Stimulated activated CD4-positive, alpha-beta T cell treated with anti-CD3 and anti-CD28 coated beads, TNF-alpha, amount 100 ng/mL, for 24 hours (primary cell): ENCODE measurements around the gene ASTL.

Source experiments
- DNase-seq, 3 experiments: peaks; one replicate each; pipeline ENCODE4 v3.0.0-alpha.2; 2020; ENCODE audit warnings: low read depth in 3 of 3

Gene ASTL

GRCh38 chr2:96130483-96130882 is 7.8 kb downstream of the ASTL start:
- DNase-seq: no peak

- DNase-seq: no peak
Observed at GRCh38 chr2:96129528-96130120, 8.7 kb downstream of the ASTL start.

DNA sequence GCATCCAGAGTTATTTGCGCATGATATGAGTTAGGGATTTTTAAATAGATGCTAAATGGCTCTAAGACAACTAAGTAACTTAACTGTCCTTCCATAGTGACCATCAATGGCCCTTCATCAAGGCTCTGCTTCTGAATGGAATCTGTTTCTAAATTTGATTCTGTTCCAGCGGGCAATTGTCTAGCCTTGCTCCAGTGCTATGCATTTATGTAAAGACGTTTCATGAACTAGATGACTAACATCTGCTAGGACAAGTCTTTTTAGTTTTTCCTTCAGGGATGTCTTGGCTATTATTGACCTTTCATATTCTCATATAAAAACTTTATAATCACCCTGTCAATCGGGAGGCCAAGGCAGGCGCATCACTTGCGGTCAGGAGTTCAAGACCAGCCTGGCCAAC is 9.8 kb downstream of the ASTL start:
- no peak for DNase-seq

- DNase-seq: no peak
Observed at GRCh38 chr2:96124406-96125265, 13.7 kb downstream of the ASTL start.

DNA sequence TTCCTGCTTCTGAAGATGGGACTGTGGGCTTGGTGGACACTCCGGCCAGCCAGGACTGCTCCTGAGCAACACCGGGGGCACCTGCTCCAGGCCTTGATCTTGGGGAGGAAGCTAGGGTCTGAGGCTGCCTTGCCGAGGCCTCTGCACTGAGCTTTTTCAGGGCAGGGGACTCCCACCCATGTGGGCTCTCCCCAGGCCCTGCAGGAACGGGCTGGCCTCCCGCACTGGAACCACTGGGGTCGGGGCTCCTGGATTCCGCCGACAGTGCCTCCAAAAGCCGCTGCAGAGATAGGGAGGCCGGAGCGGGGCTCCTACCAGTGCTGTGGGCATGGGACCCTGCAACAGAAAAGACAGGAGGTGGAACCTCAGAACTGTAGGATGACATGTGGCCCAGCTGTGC is 14.4 kb downstream of the ASTL start:
- DNase-seq: no peak

GRCh38 chr2:96123290-96123689 is 15.0 kb downstream of the ASTL start:
- DNase-seq: no peak

DNA sequence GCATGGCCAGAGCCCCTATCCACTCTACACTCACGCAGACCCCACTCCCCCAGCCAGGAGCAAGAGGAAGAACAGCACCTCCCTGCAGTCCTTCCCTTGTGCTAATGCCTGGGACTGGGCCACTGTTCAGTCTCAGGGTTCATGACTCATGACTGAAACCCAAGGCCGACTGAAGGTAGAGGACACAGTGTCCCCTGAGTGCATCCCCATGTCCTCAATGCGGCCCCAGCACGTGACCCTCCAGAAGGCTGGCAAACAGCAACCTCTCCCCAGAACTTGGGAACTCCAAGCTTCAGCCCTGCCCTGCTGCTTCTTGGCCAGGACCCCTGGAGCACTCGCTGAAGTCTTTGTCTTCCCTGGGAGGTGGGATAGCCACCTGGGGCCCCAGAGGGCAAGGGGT is 15.9 kb downstream of the ASTL start:
- no peak for DNase-seq

- no peak for DNase-seq
Observed at GRCh38 chr2:96121414-96121813, 16.9 kb downstream of the ASTL start.

GRCh38 chr2:96120991-96121390 is 17.3 kb downstream of the ASTL start:
- DNase-seq: no peak

DNA sequence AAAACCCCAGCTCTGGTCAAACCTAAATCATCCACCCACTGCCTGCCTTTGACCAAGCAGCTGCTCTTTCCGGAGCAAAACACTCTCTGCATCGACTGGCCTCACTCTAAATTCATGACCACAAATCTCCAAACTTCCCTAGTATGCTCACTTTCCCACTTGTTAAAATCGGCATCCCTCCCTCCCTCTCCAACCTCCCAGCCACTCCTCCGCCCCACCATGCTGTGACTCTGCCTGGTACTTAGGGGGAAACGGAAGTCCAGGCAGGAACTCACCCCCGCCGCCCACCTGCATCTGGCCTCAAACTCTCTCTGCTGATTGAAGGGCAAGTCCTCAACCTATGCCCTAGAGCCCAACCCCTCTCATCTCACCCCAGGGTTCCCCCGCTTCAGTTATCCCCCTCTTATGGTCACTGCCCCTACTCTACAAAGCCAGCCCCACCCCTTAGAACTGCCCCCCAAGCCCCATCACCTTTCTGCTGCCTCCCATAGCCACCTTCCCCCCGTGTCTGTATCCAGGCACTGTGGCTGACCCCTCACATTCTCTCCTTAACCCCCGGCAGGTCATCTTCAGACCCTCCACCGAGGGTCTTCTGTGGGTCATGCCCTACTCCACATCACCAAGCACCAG is 18.1 kb downstream of the ASTL start:
- DNase-seq: no peak

GRCh38 chr2:96119389-96119751 is 18.9 kb downstream of the ASTL start:
- DNase-seq: no peak

- DNase-seq: no peak
Observed at GRCh38 chr2:96118698-96119388, 19.5 kb downstream of the ASTL start.

DNA sequence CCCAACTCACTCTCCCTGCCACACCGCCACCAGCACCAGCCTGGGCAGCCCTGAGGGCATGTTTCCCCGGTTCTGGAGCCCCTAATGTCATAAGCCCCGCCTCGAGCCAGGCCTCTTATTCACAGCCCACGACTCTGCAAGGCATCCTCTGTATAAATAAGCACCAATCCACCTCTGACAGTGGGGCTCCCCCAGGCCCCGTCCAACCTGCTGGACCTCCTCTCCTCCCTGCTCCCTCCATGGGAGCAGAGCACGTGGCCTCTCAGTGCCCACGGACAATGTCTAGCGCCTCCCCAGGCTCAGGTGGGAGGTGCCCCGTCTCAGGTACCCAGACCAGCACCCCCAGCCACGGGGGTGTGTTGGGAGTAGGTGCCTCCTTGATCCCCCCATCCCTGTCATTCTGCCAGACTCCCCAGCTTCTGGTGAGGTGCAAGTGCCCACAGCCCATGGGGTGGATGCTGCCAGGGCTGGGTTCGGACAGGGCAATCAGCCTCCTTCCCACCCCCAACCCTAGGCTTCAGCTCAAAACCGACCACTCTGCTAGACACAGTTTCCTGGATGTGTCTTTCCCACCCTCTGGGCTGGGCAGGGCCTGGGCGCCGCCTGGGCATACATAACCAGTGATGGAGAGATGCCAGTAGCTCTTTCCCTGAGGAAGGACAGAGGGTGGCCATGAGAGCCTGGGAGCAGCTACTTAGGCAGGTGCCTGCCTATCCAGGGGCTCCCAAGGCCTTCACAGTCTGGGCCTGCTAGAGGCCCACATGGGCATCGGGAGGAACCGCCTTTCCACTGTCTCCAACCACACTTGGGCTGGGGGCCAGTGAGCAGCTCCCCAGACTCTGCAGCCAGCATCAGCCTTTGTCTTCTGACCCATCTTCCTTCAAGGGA is 20.4 kb downstream of the ASTL start:
- no peak for DNase-seq

DNA sequence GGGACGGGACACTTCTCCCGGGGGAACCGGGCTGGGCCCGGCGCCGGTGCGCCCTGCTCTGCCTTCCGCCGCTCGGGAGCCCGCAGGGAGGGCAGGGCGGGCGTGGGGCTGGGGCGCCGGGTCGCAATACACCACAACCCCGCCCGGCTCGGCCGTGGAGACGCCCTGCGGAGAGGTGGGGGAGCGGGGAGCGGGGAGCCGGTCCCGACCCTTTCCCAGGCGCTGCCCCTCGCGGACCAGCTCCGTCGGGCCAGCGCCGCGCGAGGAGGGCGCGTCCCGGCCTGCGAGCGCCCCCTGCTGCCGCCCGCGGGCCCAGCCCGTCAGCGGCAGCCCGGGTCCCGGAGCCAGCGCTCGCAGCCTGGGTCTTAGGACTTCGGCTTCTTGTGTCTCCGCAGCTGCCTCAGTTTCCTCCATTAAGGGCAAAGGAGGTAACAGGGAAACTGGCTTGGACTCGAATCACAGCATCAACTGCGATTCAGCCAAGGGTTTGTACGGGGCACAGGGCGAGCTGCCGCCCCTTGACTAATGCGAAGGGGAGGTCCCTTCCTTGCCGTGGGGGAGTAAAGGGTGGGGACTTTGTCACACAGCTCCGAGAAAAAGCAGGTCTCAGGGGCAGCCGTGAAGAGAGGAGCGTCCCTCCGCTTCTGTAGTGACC is 21.3 kb downstream of the ASTL start:
- DNase-seq: peak; percentile 10 to 63 (median 28)

DNA sequence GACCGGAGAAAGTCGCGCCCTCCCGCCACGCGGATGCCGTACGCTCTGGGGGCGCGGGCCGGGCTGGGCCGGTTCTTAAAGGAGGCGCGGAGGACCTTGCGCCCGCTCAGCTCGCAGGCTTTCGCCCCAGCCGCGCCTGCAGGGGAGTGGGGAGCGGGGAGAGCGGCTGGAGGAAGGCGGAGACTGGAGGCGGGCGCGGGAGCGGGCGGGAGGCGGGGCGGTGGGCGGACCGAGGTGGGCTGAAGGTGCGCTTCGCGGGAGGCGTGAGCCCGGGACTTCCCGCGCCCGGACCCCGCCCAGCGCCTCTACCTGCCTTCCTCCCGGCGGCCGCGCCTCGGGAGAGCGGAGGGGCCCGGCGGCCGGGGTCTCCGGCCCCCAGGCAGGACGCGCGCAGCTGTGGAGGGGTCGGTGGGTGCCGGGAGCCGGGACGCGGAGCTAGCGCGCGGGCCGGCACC is 21.9 kb downstream of the ASTL start, which contains the start of gene ADRA2B:
Gene ADRA2B, minus strand, starts transcription at position 148 of the 455 bp plus-strand sequence. CDS start 422 bp downstream, outside the sequence.
- DNase-seq: peak; percentile 47 to 84 (median 67)

DNA sequence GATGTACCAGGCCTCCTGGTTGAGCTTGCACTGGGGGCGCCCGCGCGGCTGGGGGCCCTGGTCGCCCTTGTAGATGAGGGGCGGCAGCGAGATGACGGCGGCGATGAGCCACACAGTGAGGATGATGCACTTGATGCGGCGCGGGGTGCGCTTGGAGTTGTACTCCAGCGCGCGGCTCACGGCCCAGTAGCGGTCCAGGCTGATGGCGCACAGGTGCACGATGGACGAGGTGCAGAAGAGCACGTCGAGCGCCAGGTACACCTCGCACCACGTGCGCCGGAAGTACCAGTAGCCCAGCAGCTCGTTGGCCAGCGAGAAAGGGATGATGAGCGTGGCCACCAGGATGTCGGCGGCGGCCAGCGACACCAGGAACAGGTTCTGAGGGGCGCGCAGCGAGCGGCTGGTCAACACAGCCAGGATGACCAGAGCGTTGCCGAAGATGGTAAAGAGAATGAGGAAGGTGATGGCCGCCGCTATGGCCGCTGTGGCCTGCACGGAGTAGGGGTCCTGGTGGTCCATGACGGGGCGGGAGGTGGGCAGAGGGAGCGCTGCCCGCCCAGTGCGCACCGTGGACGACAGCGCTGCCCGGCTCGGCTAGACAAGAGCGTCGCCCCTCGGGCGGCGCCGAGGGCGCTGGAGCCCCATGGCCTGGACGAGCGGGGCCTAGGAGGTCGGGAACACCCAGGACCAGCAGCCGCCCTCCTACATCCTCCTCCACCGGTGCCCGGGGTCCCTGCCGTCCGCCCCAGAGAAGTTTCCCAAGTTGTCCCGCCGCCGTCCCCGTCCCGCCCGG is 22.5 kb downstream of the ASTL start:
- DNase-seq: no peak

- no peak for DNase-seq
Observed at GRCh38 chr2:96114903-96115581, 23.3 kb downstream of the ASTL start.

DNA sequence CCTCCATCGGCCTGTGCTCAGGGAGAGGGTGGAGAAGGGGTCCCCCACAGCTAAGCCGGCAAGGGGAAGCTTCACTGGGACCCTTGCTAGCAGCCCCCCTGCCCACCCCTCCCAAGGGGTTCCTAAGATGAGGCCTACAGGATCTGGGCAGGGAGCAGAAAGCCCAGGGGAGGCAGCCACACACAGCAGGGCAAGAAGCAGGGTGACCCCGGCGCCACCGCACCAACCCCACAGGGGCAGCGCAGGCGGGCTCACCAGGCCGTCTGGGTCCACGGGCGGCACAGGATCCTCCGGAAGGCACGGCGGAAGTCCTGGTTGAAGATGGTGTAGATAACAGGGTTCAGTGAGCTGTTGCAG is 23.8 kb downstream of the ASTL start:
- no peak for DNase-seq

DNA sequence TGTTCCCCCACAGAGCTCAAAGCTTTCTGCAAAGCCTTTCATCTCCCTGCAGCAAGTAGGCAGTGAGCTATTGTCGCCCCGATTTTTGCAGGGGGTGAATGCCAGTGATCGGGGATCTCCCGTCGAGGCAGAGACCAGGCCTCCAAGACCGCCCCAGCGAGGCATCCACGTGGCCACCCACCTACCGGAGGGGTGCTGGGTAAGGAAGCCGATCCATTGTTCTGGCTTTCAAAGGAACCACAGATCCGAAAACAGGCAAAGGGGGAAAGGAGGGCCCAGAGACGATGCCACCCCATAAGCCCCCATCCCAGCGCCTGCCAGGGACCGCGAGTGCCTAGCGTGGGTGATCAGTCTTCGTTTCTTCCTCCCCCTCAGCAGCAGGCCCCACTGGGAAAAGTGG is 24.4 kb downstream of the ASTL start:
- DNase-seq: no peak

DNA sequence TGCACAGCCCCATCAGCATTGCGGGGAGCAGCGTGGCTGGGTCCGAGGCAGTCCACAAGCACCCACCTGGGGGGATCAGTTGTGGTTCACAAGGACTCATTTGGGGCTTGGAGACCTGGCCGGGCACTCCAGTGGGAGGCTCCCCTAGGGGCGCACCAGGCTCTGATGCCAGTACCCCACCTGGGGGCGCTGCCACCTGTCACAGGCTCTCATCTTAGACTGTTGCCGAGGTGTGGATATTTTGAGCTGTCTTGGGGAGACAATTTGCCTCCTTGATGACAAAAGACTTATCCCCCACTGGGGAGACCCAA is 25.0 kb downstream of the ASTL start:
- no peak for DNase-seq
